Lower lobe of right lung (tissue), 2 donors: ENCODE measurements around the gene CSF3R. TPM values are rescaled to one million over a fixed set of nuclear protein-coding genes. Genes with fewer than 3 reads are reported as not detected.

Source experiments
- ATAC-seq, 2 donors: fragments of 200-7000 bp; cut with Tn5 transposase; one replicate each; pipeline ENCODE4 v1.9.1; 2020 to 2022; ENCODE audit warnings: mild to moderate bottlenecking in 2 of 2, moderate library complexity in 2 of 2
- DNase-seq: peaks from one replicate; pipeline ENCODE4 v3.0.0-alpha.2; 2020
- H3K27ac ChIP-seq: fragments of 200-600 bp; one replicate; pipeline ENCODE4 v1.8.0; 2022
- H3K27me3 ChIP-seq: fragments of 200-600 bp; one replicate; pipeline ENCODE4 v1.8.0; 2022; ENCODE audit warnings: low read depth
- H3K36me3 ChIP-seq: fragments of 200-600 bp; one replicate; pipeline ENCODE4 v1.8.0; 2022; ENCODE audit warnings: mild to moderate bottlenecking
- H3K4me1 ChIP-seq: fragments of 200-600 bp; one replicate; pipeline ENCODE4 v1.8.0; 2022
- H3K4me3 ChIP-seq: fragments of 200-600 bp; one replicate; pipeline ENCODE4 v1.8.0; 2022; ENCODE audit warnings: mild to moderate bottlenecking
- H3K9me3 ChIP-seq: fragments of 200-600 bp; one replicate; pipeline ENCODE4 v1.8.0; 2022
- intact Hi-C: fragments of 100-400 bp; cut with DNase I; formaldehyde crosslinking; loops from one replicate; pipeline ENCODE4 v1.11.0; 2022
- total RNA-seq: library from RNA; stranded (reverse); fragmentation: NEBNext Ultra II Directional; extraction: Animal tissue kit (Norgen Biotek cat#: 25700); gene quantifications from one replicate; pipeline ENCODE4 v1.2.1, GENCODE V29; 2021
- TF ChIP-seq, protein P1 (sequence below): fragments of 200-600 bp; IDR thresholded peaks from one replicate; pipeline ENCODE4 v1.8.0; 2022; ENCODE audit warnings: antibody characterized with exemption, mild to moderate bottlenecking
- donor health status: DM: no; HTN: yes; CAD: no; lungs with severe emphysema.

Gene CSF3R
- total RNA-seq, 1 donor from 2014 or later = 214 TPM

DNA sequence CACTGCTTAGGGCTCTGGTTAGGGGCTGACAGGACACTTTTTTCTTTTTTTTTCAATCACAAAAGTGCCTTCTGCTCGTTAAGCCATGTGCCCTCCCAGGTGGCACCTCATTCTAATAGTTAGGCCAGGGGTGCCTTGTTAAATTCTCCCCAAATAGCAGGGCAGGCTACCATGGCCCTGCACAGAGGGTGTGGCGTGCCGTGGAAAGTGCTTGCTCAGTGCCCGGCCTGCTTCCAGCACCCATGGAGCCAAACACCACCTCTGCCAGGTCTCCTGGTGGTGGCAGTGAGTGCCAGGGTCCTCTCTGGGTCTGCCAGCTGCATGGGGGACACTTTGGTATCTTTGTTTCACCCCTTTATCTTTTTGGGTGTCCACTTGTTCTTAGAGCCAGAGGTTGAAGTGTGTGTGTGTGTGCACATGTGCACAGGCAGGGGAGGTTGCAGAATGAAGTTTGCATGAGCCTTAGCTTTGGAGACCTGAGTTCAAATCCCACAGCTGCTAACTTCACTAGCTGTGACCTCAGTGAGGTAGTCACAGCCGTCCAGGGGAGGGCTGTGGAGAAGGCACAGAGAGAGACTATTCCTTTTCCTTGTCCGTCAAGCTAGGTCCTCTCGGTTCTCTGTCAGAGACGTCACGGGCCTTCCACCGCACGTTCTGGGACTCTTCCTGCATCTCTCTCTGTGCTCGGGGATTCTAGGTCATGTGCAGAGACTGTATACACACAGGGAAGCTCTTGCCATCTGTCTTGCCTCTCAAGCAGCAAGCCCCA, 39.9 kb upstream of the CSF3R start:
- Histone ChIP-seq H3K27me3 (no peaks in the 10 kb centered on the region), H3K4me3 (no peak overlapping the region), H3K4me1 (no peaks in the 10 kb centered on the region), H3K9me3 (no peaks in the 10 kb centered on the region), H3K27ac (no peak overlapping the region), H3K36me3 (no peaks in the 10 kb centered on the region)
- intact Hi-C loops = no loop called here
- no peak for ATAC-seq
- DNase-seq = no peak
- TF ChIP-seq, protein P1, sequence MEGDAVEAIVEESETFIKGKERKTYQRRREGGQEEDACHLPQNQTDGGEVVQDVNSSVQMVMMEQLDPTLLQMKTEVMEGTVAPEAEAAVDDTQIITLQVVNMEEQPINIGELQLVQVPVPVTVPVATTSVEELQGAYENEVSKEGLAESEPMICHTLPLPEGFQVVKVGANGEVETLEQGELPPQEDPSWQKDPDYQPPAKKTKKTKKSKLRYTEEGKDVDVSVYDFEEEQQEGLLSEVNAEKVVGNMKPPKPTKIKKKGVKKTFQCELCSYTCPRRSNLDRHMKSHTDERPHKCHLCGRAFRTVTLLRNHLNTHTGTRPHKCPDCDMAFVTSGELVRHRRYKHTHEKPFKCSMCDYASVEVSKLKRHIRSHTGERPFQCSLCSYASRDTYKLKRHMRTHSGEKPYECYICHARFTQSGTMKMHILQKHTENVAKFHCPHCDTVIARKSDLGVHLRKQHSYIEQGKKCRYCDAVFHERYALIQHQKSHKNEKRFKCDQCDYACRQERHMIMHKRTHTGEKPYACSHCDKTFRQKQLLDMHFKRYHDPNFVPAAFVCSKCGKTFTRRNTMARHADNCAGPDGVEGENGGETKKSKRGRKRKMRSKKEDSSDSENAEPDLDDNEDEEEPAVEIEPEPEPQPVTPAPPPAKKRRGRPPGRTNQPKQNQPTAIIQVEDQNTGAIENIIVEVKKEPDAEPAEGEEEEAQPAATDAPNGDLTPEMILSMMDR = no peak

DNA sequence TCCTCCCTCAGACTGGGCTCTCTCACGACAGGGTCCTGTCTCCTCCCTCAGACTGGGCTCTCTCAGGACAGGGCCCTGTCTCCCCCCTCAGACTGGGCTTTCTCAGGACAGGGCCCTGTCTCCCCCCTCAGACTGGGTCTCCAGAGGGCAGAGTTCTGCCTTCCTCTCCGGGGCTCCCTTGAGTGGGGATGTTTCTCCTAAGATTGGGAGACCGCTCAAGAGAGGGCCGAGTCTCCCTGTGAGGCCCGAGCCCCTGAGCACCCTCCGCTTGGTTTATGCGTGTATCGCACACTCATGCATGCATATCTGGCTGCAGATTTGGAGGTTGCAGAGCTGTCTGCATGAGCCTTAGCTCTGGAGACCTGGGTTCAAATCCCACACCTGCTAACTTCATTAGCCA, 39.3 kb upstream of the CSF3R start:
- Histone ChIP-seq H3K27ac (no peak overlapping the region), H3K9me3 (no peaks in the 10 kb centered on the region), H3K4me3 (no peak overlapping the region), H3K4me1 (no peaks in the 10 kb centered on the region), H3K27me3 (no peaks in the 10 kb centered on the region), H3K36me3 (no peaks in the 10 kb centered on the region)
- intact Hi-C loops = no loop called here
- no peak for DNase-seq
- no peak for ATAC-seq
- TF ChIP-seq, protein P1 = no peak

DNA sequence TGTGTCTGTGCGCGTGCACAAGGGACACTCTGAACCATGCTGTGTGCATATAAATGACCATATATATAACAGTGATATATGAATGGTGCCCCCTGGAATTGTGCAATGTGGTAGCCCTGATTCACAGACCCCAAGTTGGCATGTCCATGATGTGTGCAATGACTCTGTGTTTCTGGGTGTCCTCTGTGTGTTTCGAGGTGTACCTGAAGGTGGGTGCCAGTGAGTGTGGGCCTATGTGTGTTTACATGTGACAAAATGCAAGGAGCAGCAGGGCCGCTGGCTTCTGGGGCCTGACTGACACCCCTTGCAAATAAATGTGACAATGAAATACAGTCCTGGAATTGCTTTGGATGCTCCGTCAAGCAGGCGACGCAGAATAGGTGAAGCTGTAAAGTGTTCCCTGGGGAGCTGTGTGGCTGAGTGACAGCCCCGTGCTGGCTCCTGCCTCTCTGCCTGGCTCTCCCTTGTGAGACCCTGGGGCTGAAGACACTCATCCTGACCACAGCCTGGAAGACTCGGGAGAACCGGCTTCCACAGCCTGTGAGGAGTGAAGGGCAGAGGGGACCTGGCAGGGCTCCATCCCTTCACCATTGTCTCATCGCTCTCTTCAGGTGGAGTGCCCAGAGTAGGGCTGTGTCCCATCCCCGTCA, 38.2 kb upstream of the CSF3R start:
- DNase-seq (no peak), ATAC-seq (no peak)
- Histone ChIP-seq H3K27ac (no peak overlapping the region), H3K4me1 (no peaks in the 10 kb centered on the region), H3K27me3 (no peaks in the 10 kb centered on the region), H3K4me3 (no peak overlapping the region), H3K9me3 (no peaks in the 10 kb centered on the region), H3K36me3 (no peaks in the 10 kb centered on the region)
- intact Hi-C loops = no loop called here
- TF ChIP-seq, protein P1 = no peak

DNA sequence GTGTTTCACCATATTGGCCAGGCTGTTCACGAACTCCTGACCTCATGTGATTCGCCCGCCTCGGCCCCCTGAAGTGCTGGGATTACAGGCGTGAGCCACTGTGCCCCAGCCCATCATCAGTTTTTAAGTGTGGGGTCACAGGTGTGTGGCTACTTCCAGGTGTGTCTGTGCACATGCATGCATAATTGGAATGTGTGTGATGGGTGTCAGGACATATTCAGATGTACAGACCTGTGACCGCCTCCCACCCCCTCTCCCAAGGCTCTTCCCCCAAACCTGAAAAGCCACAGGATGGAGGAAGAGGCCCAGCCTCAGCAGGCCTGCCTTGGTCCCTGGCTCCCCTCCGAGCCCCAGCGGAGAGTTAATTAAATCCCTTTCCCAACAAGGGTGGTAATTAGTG, 37.3 kb upstream of the CSF3R start:
- no peaks in the 10 kb centered on the region for H3K27me3 ChIP-seq
- no peak overlapping the region for H3K4me3 ChIP-seq
- H3K36me3 ChIP-seq = no peaks in the 10 kb centered on the region
- TF ChIP-seq, protein P1 = no peak
- H3K27ac ChIP-seq = no peak overlapping the region
- no peak for DNase-seq
- intact Hi-C loops = no loop called here
- ATAC-seq = no peak
- no peaks in the 10 kb centered on the region for H3K9me3 ChIP-seq
- no peaks in the 10 kb centered on the region for H3K4me1 ChIP-seq

DNA sequence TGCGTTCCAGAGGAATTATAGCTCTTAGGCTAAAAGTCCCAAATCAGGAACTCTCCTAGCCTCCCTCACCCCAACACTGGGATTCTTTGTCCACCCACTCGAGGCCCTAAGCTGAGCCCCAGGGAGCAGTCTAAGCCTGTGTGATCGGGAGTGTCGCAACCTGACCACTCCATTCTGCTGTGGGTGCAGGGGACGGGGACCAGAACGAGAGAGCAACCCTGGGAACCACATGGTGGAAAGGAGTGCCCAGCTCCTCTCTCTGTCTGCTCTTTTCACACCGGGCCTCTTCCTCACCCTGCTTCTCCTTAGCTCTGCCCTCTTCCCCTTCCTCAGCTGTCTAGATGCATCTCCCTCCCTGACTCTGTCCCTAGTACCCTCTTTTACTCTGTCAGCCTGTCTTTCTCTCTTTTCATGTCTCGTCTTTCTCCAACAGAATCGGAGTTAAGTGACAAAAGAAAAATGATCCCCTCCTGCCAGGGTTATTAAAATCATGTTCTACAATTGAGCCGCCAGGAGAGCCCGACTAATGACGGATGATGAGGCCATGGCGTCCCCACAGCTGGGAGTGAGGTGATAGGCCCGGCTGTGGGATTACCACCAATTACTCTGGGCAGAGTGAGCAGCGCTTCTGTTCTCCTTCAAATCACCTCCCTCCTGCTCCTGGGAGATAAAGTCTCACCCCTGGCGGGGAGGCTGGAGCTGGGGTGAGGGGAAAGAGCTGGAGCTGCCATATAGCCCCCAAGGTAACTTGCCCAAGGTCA, 34.5 kb upstream of the CSF3R start:
- Histone ChIP-seq H3K36me3 (no peaks in the 10 kb centered on the region), H3K4me1 (no peaks in the 10 kb centered on the region), H3K27ac (no peak overlapping the region), H3K9me3 (no peaks in the 10 kb centered on the region), H3K4me3 (no peak overlapping the region), H3K27me3 (no peaks in the 10 kb centered on the region)
- ATAC-seq (peak in 1 of 2 donors; percentile 42), DNase-seq (no peak)
- TF ChIP-seq, protein P1 = no peak
- intact Hi-C loops = no loop called here
